NB4 (cell line): Measurements from ENCODE around the gene APOB.

Source experiments
- DNase-seq: peaks from one replicate; pipeline ENCODE4 v3.0.0; 2010; ENCODE audit warnings: low read depth
- H3K4me3 ChIP-seq: one replicate; pipeline ENCODE4 v1.5.1; 2011; ENCODE audit warnings: mild to moderate bottlenecking, low read depth, low read length, moderate library complexity
- CTCF ChIP-seq: IDR thresholded peaks from one replicate; pipeline ENCODE4 v1.5.1; 2012; ENCODE audit warnings: low read depth, low read length
- MAX ChIP-seq: IDR thresholded peaks from 2 replicates; pipeline ENCODE4 v1.6.1; 2011; ENCODE audit warnings: low read depth, low read length
- MYC ChIP-seq: IDR thresholded peaks from 2 replicates; pipeline ENCODE4 v1.6.1; 2011; ENCODE audit warnings: low read depth, low read length
- POLR2A ChIP-seq: IDR thresholded peaks from 2 replicates; pipeline ENCODE4 v1.6.1; 2011; ENCODE audit warnings: mild to moderate bottlenecking; ENCODE audit not compliant: insufficient read length; ENCODE audit errors: extremely low read depth

Gene APOB

GRCh38 chr2:21034972-21035279 lies 8.9 kb downstream of the APOB start:
- no peak overlapping the region for H3K4me3 ChIP-seq
- no peak for DNase-seq
- TF ChIP-seq MYC = no peak
- no peak for TF ChIP-seq CTCF
- no peak for TF ChIP-seq MAX
- TF ChIP-seq POLR2A = no peak

GRCh38 chr2:21034156-21034971 lies 9.5 kb downstream of the APOB start:
- TF ChIP-seq MYC = no peak
- TF ChIP-seq MAX = no peak
- no peak for TF ChIP-seq POLR2A
- TF ChIP-seq CTCF = no peak
- no peak overlapping the region for H3K4me3 ChIP-seq
- DNase-seq = no peak

- no peak overlapping the region for H3K4me3 ChIP-seq
- TF ChIP-seq MYC (no peak), MAX (no peak), CTCF (no peak), POLR2A (no peak)
- DNase-seq = no peak
Observed at GRCh38 chr2:21033237-21034155, 10.4 kb downstream of the APOB start.

GRCh38 chr2:21032338-21033236 lies 11.3 kb downstream of the APOB start:
- H3K4me3 ChIP-seq = no peak overlapping the region
- no peak for TF ChIP-seq MAX
- TF ChIP-seq CTCF = no peak
- no peak for TF ChIP-seq POLR2A
- no peak for TF ChIP-seq MYC
- DNase-seq = no peak

- no peak overlapping the region for H3K4me3 ChIP-seq
- TF ChIP-seq POLR2A (no peak), CTCF (no peak), MAX (no peak), MYC (no peak)
- DNase-seq = no peak
Observed at GRCh38 chr2:21030983-21031968, 12.6 kb downstream of the APOB start.
